Activated T-helper 1 cell treated with anti-CD3 and anti-CD28 coated beads, Interleukin-2, amount 50 U/mL, for 16 hours (primary cell): ENCODE measurements around the gene TXLNA.

ENCODE experiments used
- DNase-seq, 2 donors: peaks; one replicate each; pipeline ENCODE4 v3.0.0-alpha.2; 2020; ENCODE audit warnings: low read depth in 1 of 2, low spot score in 1 of 2

Gene TXLNA

GRCh38 chr1:32184650-32185049, 5.2 kb downstream of the TXLNA start:
- no peak for DNase-seq

- DNase-seq: no peak
These were observed 6.6 kb downstream of the TXLNA start for GRCh38 chr1:32186077-32186476.

- DNase-seq: no peak
These were observed 7.0 kb downstream of the TXLNA start for GRCh38 chr1:32186491-32186890.

GRCh38 chr1:32187850-32188249, 8.4 kb downstream of the TXLNA start:
- no peak for DNase-seq

GRCh38 chr1:32192220-32192948, 12.9 kb downstream of the TXLNA start:
- no peak for DNase-seq

- no peak for DNase-seq
These were observed 15.5 kb downstream of the TXLNA start for GRCh38 chr1:32194984-32195383.

- no peak for DNase-seq
These were observed 16.1 kb downstream of the TXLNA start for GRCh38 chr1:32195531-32195930.

- DNase-seq: no peak
These were observed 16.7 kb downstream of the TXLNA start for GRCh38 chr1:32195972-32196823.

GRCh38 chr1:32197074-32197473, 17.6 kb downstream of the TXLNA start:
- DNase-seq: no peak

- DNase-seq: no peak
These were observed 18.4 kb downstream of the TXLNA start for GRCh38 chr1:32197837-32198236.

GRCh38 chr1:32198237-32199042, 19.0 kb downstream of the TXLNA start:
- no peak for DNase-seq

GRCh38 chr1:32199043-32199716, 19.7 kb downstream of the TXLNA start:
- DNase-seq: no peak

GRCh38 chr1:32199717-32200072, 20.2 kb downstream of the TXLNA start:
- DNase-seq: no peak

- peak in 1 of 2 donors; percentile 21 for DNase-seq
These were observed 20.9 kb downstream of the TXLNA start, which contains the start of gene CCDC28B for GRCh38 chr1:32200226-32201010. TSS of gene CCDC28B (plus strand) at chr1:32200595. CDS start at chr1:32201936, 1,341 bp downstream.

- peak; percentile 56 to 60 for DNase-seq
These were observed 21.8 kb downstream of the TXLNA start for GRCh38 chr1:32201011-32201855.

GRCh38 chr1:32204943-32205361, 25.5 kb downstream of the TXLNA start:
- no peak for DNase-seq

GRCh38 chr1:32205401-32206370, 26.2 kb downstream of the TXLNA start, which contains the start of gene IQCC:
TSS of gene IQCC (plus strand) at chr1:32205671. CDS start at chr1:32205682, 11 bp downstream.
- peak; percentile 67 to 80 for DNase-seq

- no peak for DNase-seq
These were observed 29.0 kb downstream of the TXLNA start for GRCh38 chr1:32208469-32208868.
